GM12878 (cell line): ENCODE data around the gene HDAC2. TPM values are rescaled to one million over a fixed set of nuclear protein-coding genes. Genes with fewer than 3 reads are reported as not detected.

Experiments
- ATAC-seq: fragments of 200-7000 bp; cut with Tn5 transposase; 3 replicates; pipeline ENCODE4 v1.9.1; 2020; ENCODE audit warnings: mild to moderate bottlenecking, moderate library complexity
- BruUV-seq: library from RNA; stranded (reverse); fragments of 400-500 nt; replicated peaks from 2 replicates; lab custom pipeline; 2021; lab: Mats Ljungman, UMichigan
- CTCF ChIA-PET: fragments of 300-600 bp; sonication (Branson Sonifier 250); formaldehyde crosslinking; extraction: SDS; loops from one replicate; lab custom pipeline; 2021; ENCODE audit warnings: inconsistent platforms; lab: Yijun Ruan, JAX
- POLR2A ChIA-PET: fragments of 350-600 bp; formaldehyde crosslinking; extraction: SDS; loops from one replicate; lab custom pipeline; 2021; ENCODE audit warnings: inconsistent platforms; lab: Charles Lee
- RAD21 ChIA-PET: fragments of 300-600 bp; sonication (Branson Sonifier 250); formaldehyde crosslinking; loops from one replicate; lab custom pipeline; 2023; ENCODE audit warnings: antibody characterized with exemption; ENCODE audit not compliant: unreplicated experiment; lab: Charles Lee
- SMC1A ChIA-PET: fragments of 300-600 bp; sonication (Branson Sonifier 250); formaldehyde crosslinking; loops from one replicate; lab custom pipeline; 2023; ENCODE audit not compliant: unreplicated experiment, uncharacterized antibody; lab: Charles Lee
- DNase-seq: peaks from one replicate; pipeline ENCODE4 v3.0.0-alpha.2; 2011; ENCODE audit warnings: low read depth, low spot score
- FAIRE-seq: peaks from 3 replicates; lab custom pipeline; 2011; peaks lifted over from hg19 to GRCh38; lab: Jason Lieb, UNC
- H2AFZ ChIP-seq: 2 replicates; pipeline ENCODE4 v1.6.0; 2011; ENCODE audit warnings: low read depth, low read length, control low read depth; ENCODE audit not compliant: control insufficient read depth
- H3K27ac ChIP-seq: 2 replicates; pipeline ENCODE4 v1.5.1; 2011; ENCODE audit warnings: control low read depth; ENCODE audit not compliant: control insufficient read depth, insufficient read depth
- H3K27me3 ChIP-seq, 2 experiments: replicated peaks in 1 of 2; 2 replicates each; pipeline versions ENCODE4 v1.6.0 to v1.6.1; 2011; ENCODE audit warnings: low read length in 1 of 2; ENCODE audit not compliant: control insufficient read depth in 2 of 2, insufficient read depth in 2 of 2
- H3K36me3 ChIP-seq, 2 experiments: 2 replicates each; pipeline ENCODE4 v1.5.1; 2011; ENCODE audit warnings: low read length in 1 of 2; ENCODE audit not compliant: control insufficient read depth in 2 of 2, insufficient read depth in 2 of 2
- H3K4me1 ChIP-seq: 2 replicates; pipeline ENCODE4 v1.6.1; 2011; ENCODE audit warnings: mild to moderate bottlenecking, low read length, moderate library complexity, mixed read lengths; ENCODE audit not compliant: control insufficient read depth, insufficient read depth
- H3K4me2 ChIP-seq: 2 replicates; pipeline ENCODE4 v1.6.0; 2011; ENCODE audit warnings: control low read depth; ENCODE audit not compliant: control insufficient read depth, insufficient read depth
- H3K4me3 ChIP-seq: fragments of 200-600 bp; sonication (generic); 2 replicates; pipeline ENCODE4 v1.5.1; 2016
- H3K79me2 ChIP-seq: 2 replicates; pipeline ENCODE4 v1.6.0; 2011; ENCODE audit warnings: low read length; ENCODE audit not compliant: control insufficient read depth, insufficient read depth
- H3K9ac ChIP-seq: 2 replicates; pipeline ENCODE4 v1.8.0; 2011; ENCODE audit warnings: low read length, control low read depth, mixed read lengths; ENCODE audit not compliant: control insufficient read depth, insufficient read depth
- H3K9me3 ChIP-seq: replicated peaks from 3 replicates; pipeline ENCODE4 v1.5.1; 2011; ENCODE audit warnings: mild to moderate bottlenecking, low read length; ENCODE audit not compliant: control insufficient read depth, insufficient read depth
- H4K20me1 ChIP-seq: 2 replicates; pipeline ENCODE4 v1.6.0; 2011; ENCODE audit not compliant: control insufficient read depth, insufficient read depth
- CBX3 ChIP-seq: fragments of 200-600 bp; sonication (generic); IDR thresholded peaks from 2 replicates; pipeline ENCODE4 v1.6.1; 2016; ENCODE audit warnings: low read depth, borderline replicate concordance
- CHD1 ChIP-seq: IDR thresholded peaks from 2 replicates; pipeline ENCODE4 v1.6.1; 2012; ENCODE audit warnings: low read depth, low read length, improper control_type of control experiment
- IKZF2 ChIP-seq, 2 experiments: fragments of 450-650 bp; IDR thresholded peaks; 2 replicates each; pipeline ENCODE4 v1.6.1; 2017; ENCODE audit warnings: mild to moderate bottlenecking in 2 of 2, moderate library complexity in 2 of 2
- NBN ChIP-seq: fragments of 450-650 bp; IDR thresholded peaks from 2 replicates; pipeline ENCODE4 v1.6.1; 2016
- NFYB ChIP-seq: IDR thresholded peaks from 2 replicates; pipeline ENCODE4 v1.6.1; 2011; ENCODE audit warnings: low read depth, mild to moderate bottlenecking, low read length, improper control_type of control experiment, moderate library complexity; ENCODE audit not compliant: insufficient read depth
- POLR2A ChIP-seq: IDR thresholded peaks from 2 replicates; pipeline ENCODE4 v1.6.1; 2011; ENCODE audit warnings: low read depth, mild to moderate bottlenecking, low read length
- POLR2AphosphoS2 ChIP-seq: IDR thresholded peaks from 2 replicates; pipeline ENCODE4 v1.6.1; 2011; ENCODE audit warnings: low read depth, mild to moderate bottlenecking, low read length, improper control_type of control experiment, moderate library complexity
- POLR2AphosphoS5 ChIP-seq: IDR thresholded peaks from 2 replicates; pipeline ENCODE4 v1.6.1; 2011; ENCODE audit warnings: mild to moderate bottlenecking, low read length, inconsistent platforms
- RELB ChIP-seq: fragments of 450-650 bp; IDR thresholded peaks from 2 replicates; pipeline ENCODE4 v1.6.1; 2017; ENCODE audit warnings: low read depth, mild to moderate bottlenecking, moderate library complexity
- TCF12 ChIP-seq: IDR thresholded peaks from 2 replicates; pipeline ENCODE4 v1.6.1; 2011; ENCODE audit warnings: low read depth, mild to moderate bottlenecking, low read length
- WRNIP1 ChIP-seq: IDR thresholded peaks from 2 replicates; pipeline ENCODE4 v1.6.1; 2011; ENCODE audit warnings: low read depth, low read length, improper control_type of control experiment, borderline replicate concordance
- WGBS: methylation state at CpG from one replicate; pipeline ENCODE4 v1.1.6; 2016; ENCODE audit warnings: low lambda C conversion rate; ENCODE audit not compliant: insufficient replicate concordance, insufficient coverage; ENCODE audit errors: missing lambda C conversion rate; 5-methylcytosine and 5-hydroxymethylcytosine counted together
- in situ Hi-C: fragments of 300-500 bp; cut with MboI; formaldehyde crosslinking; loops from 9 replicates; pipeline ENCODE4 v1.14.3; 2018; ENCODE audit warnings: mixed read lengths
- intact Hi-C: fragments of 100-400 bp; cut with micrococcal nuclease; formaldehyde crosslinking; loops from one replicate; pipeline ENCODE4 v1.14.2; 2022; ENCODE audit not compliant: unreplicated experiment
- polyA plus RNA-seq, 11 experiments: library from polyadenylated mRNA; depleted of rRNA in 4 of 11; unstranded in 6 of 11; stranded (reverse) in 5 of 11; fragments of >200 nt; fragmentation: Nextera tagmentation in 4 of 11; fragmentation: Illumina TruSeq in 1 of 11; extraction: Ambion mirVana in 4 of 11; extraction: Trizol in 1 of 11; gene quantifications; 1 replicate in 1 of 11; 2 replicates in 10 of 11; pipeline versions ENCODE4 v1.2.1 to v1.2.3, GENCODE V29; 2011 to 2016; ENCODE audit warnings: inconsistent platforms in 2 of 11, missing spikeins in 2 of 11, low read depth in 1 of 11
- total RNA-seq, 4 experiments: library from RNA; depleted of rRNA in 3 of 4; stranded (reverse); fragments of >200 nt in 3 of 4; fragmentation: Illumina TruSeq in 1 of 4; extraction: Trizol in 1 of 4; gene quantifications; 2 replicates each; pipeline versions ENCODE4 v1.2.1 to v1.2.3, GENCODE V29; 2013 to 2021

Gene HDAC2
- total and polyA plus RNA-seq, 10 of the 15 experiments (the other 5 are each of a cell fraction or from before 2014, with no cell fraction given) = 40.4 to 210 (median 114) TPM

- TF ChIP-seq IKZF2 (IDR thresholded peaks at IDR 0.05) (peak; percentile 48 to 68; a peak in 2 of 4 replicates), RELB (peak; percentile 59; the same call in 1 of the 2 replicates), TCF12 (no peak), CHD1 (no peak), CBX3 (no peak), POLR2A (0 out of 2 replicates have a peak, but pooled peaks have one; percentile 18)
These were observed 802 bp downstream of the HDAC2 start (continued) for GRCh38 chr6:113969888-113970804.

- ChIA-PET CTCF (interaction anchor here (0.8 to 1.5 kb wide), 6 partner anchors 8 to 662 kb away, joined by 3 to 4 read pairs (median 3); no protein-coding TSS in a partner anchor), SMC1A (interaction anchor here (0.7 to 2.7 kb wide), 4 partner anchors 9 to 60 kb away, joined by 3 to 25 read pairs (median 3); no protein-coding TSS in a partner anchor), POLR2A (no interaction called here), RAD21 (interaction anchor here (0.7 to 1.2 kb wide), 3 partner anchors 9 to 337 kb away, joined by 3 to 4 read pairs (median 3); no protein-coding TSS in a partner anchor)
- no peak for DNase-seq
- 73% methylated on average over 6 of the region's 6 CpGs for WGBS
- intact Hi-C loops = loop anchor here (10.0 kb wide), 1 partner anchor 324 kb away; no protein-coding TSS in a partner anchor
- no peak for FAIRE-seq
- peak overlapping the region; percentile 28 for H3K4me2 ChIP-seq
- H2AFZ ChIP-seq = no peak overlapping the region
- H3K4me1 ChIP-seq = no peaks in the 10 kb centered on the region
- no peak overlapping the region for H3K9ac ChIP-seq
- TF ChIP-seq NFYB = no peak
- no peak for TF ChIP-seq NBN
- TF ChIP-seq WRNIP1 = no peak
- 0 out of 2 replicates have a peak, but pooled peaks have one; percentile 28 for TF ChIP-seq POLR2AphosphoS5
- TF ChIP-seq POLR2AphosphoS2 = no peak
- TF ChIP-seq, all 136 proteins: peak for 1
- Histone ChIP-seq H3K9me3 (no peaks in the 10 kb centered on the region), H3K79me2 (peaks cover 68% of the 10 kb centered on the region), H4K20me1 (no peaks in the 10 kb centered on the region), H3K4me3 (peak overlapping the region; percentile 100; the same call in 1 of the 2 replicates), H3K36me3 (no peaks in the 10 kb centered on the region), H3K27me3 (no peaks in the 10 kb centered on the region), H3K27ac (no peak overlapping the region)
- no TSS peak for BruUV-seq
- in situ Hi-C loops = no loop called here
- no peak for ATAC-seq
These were observed 2.5 kb downstream of the HDAC2 start for GRCh38 chr6:113968472-113968871.
